A172 (cell line): ENCODE measurements around the gene LRRC27. TPM values are rescaled to one million over a fixed set of nuclear protein-coding genes. Genes with fewer than 3 reads are reported as not detected.
"Not testable (repeated sequence)": the region's sequence is repeated elsewhere in the genome, so short reads cannot be mapped to it uniquely, and the experiment has no call there.

Source experiments
- DNase-seq: peaks from one replicate; pipeline ENCODE4 v3.0.0-alpha.2; 2015; ENCODE audit warnings: low spot score
- total RNA-seq: library from RNA; depleted of rRNA; stranded (reverse); fragments of >200 nt; shearing (Covaris generic); gene quantifications from 2 replicates; pipeline ENCODE4 v1.2.3, GENCODE V29; 2014; rRNA removed

The LRRC27 gene
- total RNA-seq: 1.6 and 2.7 TPM in 2 replicates

DNA sequence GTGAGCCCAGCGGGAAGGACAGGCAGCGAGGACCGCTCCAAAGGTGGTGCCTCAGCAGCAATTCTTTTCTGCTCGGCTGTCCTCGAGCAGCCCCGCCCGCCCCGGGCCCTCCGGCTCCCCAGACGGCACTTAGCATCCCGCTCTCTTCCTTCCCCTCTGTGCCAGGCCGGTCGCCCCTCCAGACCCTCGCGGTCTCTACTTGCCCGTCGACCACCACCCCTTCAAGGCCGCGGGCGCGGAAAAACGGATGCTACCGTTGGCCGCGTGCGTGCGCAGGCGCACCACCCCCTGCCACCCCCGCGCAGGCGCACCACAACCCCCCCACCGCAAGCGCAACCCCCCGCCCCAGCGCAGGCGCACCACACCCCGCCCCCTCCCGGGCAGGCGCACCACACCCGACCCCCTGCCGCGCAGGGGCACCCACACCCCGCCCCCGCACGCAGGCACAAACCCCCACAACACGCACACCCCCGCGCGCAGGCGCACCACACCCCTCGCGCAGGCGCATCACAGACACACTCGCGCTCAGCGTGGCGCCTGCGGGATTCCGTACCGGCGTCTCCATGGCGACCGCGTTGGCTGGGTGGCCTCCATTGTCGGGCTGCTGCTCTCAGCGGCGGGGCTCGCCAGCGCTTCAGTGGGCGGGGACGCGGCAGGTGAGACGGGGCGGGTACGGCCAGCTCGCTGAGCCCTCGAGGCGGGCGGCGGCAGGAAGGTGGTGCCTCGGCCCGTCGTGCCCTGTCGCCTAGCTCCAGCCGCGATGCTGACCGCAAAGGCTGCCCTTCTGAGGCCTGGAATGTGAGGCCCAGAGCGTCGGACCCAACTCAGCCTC, at the start of gene LRRC27:
TSS of gene LRRC27 (plus strand) at position 593 of the 832 bp plus-strand sequence. CDS start 1,332 bp downstream, outside the sequence.
- peak; percentile 79 for DNase-seq

DNA sequence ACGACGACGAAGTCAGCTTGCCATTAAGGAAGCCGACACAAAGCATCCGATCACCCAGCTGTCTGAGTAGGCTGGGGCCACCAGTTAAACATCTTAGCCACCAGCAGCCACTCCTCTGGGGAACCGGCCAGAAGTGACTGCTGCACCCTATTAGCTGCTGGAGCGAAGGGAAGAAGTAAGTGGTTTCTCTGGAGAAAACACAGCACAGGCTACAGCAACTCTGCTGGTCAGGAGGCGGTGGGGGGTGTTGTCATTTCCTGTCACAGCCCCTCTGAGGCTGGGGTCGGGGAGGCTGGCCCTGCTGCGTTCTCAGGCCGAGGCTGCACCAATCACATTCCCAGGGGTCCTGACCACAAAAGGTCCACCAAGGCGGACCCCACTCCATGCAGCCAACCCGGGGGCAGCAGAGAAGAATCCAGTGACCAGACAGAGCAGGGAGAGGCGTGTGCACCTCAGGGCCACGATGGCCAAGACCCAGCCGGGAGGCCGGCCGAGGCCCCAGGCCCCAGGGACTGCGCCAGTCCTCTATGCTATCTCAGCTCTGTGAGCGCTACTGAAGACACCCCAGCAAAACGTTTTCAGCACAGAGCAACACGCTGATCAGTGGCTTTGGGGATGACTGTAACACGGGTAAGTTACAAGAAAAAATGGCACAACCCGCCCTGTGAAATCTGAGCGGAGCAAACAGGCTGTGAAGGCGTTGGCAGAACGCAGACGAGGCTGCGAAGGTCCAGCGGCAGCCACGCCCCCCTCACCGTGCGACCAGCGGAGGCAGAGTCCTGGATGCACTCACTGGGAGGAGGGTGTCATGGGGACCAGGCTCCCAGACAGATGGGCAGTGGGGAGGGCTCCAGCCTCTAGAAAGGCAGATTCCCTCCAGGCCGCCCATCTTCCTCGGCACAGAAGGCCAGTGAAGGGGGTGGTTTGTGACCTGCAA, 49.1 kb upstream of the LRRC27 start:
- DNase-seq: no peak

DNA sequence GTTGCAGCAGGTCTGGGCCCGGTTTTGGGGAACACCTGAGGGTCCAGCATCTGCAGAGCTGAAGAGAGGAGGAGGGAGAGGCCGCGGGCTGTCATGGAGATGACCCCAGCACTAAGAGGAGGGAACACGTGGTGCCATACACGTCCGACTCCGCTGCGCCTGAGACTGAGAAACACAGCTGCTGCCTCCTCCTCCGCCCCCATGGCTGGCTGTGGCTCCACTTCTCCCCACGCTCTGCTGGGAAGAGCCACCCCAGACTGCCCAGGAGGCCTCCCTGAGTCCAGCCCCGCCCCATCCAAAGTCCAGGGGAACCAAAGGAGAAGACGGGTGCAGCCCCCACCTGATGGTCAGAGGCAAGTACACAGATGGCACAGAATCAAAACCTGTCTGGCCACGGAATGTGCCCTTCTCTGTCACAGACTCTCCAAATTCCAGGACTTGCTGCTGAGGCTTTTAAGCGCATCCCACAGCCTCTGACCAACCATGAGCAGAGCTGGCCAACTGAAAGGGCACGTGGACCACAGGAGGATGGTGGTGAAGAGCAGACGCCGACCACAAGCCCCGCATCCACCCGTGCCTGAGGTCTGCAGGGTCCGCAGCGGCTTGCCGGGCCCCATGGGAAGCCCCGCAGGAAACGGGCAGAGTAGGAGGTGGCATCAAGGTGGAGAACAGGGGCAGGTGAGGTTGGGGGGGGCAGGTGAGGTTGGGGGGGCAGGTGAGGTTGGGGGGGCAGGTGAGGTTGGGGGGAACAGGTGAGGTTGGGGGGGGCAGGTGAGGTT, 48.2 kb upstream of the LRRC27 start:
- no peak for DNase-seq

DNA sequence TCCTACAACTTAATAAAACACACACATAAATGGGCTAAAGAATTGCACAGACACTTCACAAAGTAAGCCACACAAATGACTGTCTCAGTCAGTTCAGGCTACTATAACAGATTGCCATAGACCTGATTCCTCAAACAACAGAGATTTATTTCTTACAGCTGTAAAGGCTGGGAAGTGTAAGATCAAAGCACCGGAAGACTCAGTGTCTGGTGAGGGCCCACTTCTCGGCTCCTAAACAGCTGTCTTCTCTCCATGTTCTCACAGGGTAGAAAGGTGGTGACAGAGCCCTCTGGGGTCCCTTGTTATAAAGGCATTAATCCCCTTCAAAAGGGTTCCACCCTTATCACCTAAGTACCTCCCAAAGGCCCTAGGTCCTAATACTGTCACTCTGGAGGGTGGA, 42.6 kb upstream of the LRRC27 start:
- no peak for DNase-seq

DNA sequence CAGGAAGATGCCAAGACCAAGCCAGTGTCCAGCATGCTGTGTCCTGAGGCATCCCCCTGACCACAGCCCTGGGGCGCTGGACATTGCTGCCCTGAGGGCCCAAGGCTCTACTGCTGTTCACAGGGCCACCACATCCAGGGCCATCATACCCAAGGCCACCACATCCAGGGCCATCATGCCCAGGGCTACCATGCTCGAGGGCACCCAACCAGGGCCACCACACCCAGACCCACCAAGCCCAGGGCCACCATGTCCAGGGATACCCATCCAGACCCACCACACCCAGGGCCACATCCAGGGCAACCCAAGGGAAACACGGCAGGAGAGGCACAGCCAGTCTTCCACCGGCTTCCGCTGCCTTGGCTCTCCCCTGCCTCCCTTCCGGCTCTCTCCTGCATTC, 41.4 kb upstream of the LRRC27 start:
- no peak for DNase-seq

DNA sequence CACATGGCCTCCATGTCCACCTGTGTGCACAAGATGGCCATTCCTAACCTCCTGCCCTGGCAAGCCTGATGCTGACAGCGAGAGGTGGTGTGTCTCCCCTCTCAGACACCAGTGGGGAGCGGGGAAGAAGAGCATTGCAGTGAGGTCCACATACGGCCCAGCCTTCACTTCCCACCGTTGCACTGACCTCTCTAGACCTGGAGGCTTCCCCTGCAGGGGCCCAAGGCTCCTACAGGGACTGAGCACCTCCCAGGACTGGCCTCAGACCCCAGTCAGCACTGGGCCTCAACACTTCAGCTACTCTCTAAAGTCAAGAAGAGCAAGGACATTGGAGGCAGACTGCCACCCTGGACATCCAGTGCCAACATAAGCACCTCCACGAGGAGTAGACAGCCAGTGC, 40.2 kb upstream of the LRRC27 start:
- no peak for DNase-seq

DNA sequence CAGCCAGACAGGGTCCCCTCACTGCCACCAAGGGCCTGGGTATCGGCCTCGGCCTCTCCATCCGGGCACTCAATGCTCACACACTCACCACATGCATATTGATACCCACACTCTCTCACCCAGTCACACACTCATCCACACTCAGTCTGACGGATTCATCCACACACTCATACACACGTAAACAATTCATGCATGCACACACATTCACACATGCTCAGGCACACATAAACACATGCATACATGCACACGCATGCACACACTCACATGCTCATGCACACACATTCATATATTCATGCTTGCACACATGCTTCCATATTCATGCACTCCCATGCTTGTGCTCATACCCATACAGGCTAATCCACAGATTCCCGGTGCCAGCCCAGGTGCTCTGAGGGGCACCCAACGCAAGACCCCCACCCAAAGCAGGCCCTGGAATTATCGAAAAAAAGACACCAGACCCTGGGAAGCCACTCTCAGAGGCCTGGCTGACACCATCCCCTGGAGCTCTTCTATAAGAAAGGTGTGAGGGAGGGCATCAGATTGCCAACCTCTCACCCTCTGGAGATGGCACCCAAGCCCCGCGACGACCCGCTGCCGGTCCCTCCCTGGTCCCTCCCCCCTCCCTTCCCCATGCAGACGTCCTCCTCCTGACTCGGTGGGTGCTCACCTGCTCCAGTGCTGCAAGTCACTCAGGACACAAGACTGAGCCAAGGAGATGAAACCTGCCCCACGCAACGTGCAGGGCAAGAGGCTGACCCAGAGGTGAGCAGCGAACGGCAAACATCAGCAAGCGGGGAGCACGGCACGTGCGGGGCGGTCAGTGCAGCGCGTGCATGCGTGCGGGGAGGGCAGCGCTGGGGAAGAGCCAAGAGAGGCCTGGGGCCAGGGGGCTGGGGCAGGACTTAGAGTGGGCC, 39.4 kb upstream of the LRRC27 start:
- no peak for DNase-seq

DNA sequence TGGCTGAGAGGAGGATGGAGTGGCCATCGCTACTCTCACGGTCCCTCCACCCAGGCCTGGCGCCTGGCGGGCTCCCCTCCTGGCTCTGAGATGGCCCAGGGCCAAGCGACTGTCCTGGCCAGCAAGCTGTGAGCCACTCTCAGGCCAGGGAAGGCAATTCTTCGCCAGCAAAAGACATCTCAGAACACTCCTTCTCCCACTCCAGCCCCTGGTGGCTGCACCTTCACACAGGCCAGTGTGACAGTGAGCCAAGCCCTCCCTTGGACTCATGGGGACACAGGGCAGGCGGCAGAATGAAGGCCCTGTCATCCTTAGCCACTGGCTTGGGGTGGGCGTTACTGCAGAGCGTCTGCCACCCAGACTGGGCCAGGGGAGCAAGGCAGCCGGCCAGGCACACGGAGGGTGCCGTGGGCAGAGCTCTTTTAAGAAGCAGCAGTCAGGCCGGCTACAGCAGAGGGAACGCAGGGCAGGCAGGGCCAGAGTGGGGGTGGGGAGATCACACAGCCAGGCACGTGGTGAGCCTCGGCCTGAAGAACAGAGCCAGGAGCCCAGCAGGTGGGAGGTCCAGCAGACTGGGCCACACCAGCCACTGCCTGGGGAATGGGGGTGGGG, 38.7 kb upstream of the LRRC27 start:
- no peak for DNase-seq

DNA sequence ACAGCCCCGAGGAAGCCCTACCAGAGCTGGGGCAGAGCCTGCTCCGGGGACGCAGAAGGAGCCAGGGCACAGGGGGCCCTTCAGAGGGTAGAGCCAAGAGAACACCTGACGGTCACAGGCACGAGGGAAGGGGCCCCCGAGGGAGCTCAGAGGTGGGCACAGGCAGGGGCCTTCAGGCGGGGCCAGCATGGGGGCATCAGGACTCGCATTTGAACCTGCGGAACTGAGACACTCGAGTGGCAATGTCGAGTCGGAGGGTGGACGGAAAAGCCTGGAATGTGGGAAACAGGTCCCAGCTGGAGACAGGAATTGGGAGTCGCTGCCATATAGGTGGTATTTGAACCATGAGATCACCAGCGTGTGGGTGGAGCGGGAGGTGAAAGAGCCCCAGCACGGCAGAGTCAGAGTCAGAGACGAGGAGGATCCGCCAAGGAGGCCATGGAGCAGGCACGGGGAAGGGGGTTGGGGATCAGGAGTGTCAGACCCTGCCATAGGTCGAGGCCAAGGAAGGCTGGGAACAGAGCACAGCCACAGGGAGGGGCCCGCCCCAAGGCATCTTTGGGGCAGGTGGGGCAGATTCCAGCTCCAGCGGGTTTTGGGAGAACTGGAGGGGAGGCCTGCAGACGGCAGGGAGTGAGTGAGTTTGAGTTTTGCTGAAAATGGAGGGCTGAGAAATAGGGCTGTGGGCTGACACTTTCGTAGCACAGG, 38.0 kb upstream of the LRRC27 start:
- no peak for DNase-seq

DNA sequence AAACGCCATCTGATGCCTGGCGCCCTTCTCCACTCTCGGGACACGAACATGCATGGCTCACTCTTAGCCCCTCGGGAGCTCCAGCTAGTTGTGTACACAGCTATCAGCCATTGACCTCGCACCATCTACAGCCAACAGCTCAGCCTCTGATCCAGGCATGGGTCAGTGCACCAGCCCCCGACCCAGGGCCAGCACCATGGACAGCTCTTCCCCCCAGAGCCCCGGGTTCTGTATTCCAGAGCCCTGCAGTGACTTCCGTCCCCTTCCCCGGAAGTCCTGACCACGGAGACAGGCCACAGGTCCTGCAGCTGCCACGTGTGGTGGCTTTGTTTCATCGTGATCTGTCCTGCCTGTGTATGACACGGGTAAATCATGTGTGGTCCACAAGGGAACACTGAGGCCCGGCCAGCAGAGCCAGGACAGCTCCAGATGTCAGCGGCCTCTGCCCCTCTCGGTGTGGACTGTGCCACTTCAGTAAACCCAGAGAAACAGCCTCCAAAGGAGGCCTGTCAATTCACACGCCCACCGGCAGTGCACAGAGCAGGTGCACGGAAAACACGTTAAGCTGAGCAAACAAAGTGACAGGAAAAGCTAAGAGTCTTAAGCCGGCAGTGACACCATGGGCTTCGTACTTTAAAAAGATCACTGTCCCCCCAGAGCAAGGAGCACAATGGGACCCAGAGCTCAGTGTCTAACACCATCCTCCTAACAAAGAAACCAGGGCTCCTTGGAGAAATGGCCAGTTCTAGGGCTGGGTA, 37.3 kb upstream of the LRRC27 start:
- DNase-seq: no peak

DNA sequence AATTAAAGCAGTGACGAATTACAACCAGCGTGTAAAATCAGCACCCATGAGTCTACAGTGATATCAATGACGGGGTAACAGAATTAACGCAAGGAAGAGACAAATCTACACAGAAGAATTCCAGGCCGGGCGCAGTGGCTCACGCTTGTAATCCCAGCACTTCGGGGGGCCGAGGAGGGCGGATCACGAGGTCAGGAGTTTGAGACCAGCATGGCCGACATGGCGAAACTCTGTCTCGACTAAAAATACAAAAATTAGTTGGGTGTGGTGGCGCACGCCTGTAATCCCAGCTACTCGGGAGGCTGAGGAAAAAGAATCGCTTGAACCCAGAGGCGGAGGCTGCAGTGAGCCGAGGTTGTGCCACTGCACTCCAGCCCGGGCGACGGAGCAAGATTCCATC, 36.5 kb upstream of the LRRC27 start:
- not testable (repeated sequence) for DNase-seq

DNA sequence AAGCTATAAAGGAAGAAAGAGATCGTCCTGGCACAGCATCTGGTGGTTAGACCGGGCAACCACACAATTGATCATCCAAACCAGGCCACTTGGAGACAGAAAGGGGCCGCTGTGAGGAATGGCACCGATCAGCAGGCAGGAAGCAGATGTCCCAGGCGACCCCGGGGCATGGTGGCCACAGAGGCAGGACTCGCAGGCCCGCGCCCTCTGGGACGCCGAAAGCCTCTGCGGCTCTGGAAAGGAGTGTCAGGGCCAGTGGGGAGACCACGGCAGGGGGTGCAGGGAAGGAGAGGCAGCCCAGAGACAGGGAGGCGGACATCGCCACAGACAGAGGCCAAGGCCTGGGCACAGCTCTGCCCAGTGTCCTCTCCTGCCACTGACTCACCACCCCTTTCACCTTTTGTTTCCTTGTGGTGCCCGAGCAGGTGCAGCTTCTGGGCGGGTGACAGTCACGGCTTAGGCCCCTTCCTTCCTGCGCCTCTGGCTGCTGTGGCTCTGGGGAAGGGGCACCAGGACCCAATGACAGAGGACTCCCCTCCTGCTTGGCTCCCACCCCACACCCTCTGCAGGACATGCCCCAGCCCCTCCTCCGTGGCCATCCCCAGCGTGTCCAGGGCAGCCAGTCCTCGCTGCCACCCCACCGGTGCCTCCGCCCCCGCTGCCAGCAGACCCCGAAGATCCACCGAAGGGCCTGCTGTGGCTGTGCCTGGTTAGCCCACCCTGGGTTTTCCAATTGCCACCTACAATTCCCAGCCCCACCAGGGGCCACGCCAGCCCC, 35.1 kb upstream of the LRRC27 start:
- DNase-seq: no peak

DNA sequence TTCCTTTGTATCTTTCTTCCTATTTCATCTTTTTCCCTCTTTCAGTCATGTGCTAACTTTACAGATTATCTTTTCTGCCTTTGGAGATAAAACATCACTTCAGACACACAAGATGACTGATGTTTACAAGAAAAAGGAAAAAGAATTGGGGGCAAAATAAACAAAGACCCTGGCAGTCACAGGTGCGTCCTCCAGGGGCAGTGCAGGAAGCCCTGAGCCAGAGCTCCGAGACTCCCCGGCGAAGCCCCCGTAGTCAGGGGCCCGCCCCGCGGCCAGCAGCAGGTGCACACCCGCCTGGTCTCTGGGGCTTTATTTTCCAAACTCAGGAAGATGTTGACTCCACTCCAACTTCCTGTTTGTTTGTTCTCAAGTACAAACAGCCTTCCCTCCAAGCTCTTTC, 34.5 kb upstream of the LRRC27 start:
- no peak for DNase-seq

DNA sequence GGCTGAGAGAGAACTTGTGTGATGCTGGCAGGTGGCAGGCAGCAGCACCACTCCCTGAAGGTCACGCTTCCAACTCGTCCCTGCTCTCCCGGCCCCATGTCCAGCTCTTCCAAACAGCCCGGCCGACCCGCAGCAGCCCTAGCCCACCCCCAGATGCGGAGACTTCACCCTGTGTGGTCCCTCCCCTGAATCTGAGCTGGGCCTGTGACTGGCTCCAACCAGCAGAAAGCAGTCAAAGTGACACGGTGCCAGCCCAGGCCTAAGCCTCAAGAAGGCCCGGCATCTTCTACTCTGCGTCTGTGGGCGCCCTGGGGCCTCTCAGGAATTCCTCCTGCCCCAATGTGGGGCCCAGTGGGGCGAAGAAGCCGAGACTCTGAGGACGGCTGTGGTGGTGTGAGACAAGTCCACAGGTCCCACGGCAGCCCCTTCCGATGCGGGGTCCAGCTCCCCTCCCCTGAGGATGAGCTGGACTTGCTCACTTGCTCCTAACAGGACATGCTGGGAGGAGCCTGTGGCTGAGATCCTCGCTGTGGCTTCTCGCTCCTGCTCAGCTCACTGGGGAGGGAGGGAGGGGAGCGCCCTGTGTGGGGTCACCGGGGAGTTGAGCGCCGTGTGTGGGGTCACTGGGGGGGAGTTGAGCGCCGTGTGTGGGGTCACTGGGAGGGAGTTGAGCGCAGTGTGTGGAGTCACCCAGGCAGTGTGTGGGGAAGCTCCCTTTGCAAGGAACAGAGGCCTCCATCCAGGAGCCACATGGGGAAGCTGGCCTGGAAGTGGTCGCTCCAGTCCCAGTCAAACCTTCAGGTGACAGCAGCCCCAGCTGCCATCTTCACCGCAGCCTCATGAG, 33.7 kb upstream of the LRRC27 start:
- no peak for DNase-seq

DNA sequence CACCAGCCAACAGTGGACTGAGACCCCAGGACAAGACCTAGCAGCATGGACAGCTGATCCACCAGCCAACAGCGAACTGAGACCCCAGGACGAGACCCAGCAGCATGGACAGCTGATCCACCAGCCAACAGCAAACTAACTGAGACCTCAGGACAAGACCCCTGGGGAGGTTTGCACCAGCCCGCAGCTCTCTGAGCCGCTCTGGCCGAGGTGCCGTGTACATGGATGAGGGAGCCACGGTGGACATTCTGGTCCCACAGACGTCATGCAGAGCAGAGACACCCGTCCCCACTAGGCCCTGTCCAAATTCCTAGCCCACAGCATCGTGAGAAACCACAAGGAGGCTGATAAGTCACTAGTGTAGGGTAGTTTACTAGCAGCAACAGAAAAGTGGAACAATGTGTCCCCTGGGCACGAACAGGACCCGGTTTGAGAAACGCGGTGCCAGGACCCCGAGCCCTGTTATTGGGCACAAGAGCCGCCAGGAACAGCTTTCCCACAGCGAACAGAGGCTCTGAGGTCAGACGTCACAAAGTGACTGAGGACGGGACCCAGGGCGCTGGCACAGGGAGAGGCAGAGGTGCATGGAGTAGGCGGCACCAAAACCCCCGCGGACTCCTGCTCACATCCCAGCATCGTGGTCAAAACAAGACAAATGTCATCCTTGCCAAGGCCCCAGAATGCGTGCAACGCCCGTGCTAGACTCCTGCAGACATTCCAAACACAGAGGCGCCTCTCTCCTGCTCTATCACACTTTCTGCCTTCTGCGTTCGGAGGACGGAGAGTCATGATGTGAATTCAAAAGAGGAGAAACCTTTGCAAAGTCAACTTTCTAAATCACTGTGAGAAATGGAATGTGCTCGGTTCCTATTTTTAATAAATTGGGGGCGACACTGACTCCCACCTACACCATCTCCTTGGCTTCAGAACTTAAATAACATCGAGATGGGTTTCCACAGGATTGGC, 32.3 kb upstream of the LRRC27 start:
- DNase-seq: no peak

DNA sequence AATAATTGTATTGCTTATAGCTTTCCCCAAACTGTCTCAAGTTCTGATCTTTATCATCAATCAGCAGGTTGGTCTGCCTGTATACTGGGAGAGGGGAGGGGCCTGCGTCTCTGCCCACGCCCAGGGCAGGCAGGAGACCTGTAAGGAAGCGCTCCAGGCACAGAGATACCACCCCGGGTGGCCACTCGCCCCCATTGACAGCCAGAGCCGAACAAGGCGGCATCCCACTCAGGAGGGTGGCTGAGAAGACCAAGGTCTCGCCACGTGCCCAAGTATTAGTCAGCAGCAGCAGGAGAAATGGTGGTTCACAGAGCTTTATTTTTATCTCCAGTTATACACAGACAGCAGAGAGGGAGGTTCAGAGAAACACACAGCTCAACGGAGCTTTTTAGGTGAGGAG, 31.4 kb upstream of the LRRC27 start:
- DNase-seq: no peak
